ENCODE measurements around the gene ZNF705A. TPM values are rescaled to one million over a fixed set of nuclear protein-coding genes. Genes with fewer than 3 reads are reported as not detected.

Gene ZNF705A
- total and polyA plus RNA-seq, 10 of the 15 experiments (the other 5 are each of a cell fraction or from before 2014, with no cell fraction given), result 0.04 TPM; not detected in 9

- TF ChIP-seq, protein P1, sequence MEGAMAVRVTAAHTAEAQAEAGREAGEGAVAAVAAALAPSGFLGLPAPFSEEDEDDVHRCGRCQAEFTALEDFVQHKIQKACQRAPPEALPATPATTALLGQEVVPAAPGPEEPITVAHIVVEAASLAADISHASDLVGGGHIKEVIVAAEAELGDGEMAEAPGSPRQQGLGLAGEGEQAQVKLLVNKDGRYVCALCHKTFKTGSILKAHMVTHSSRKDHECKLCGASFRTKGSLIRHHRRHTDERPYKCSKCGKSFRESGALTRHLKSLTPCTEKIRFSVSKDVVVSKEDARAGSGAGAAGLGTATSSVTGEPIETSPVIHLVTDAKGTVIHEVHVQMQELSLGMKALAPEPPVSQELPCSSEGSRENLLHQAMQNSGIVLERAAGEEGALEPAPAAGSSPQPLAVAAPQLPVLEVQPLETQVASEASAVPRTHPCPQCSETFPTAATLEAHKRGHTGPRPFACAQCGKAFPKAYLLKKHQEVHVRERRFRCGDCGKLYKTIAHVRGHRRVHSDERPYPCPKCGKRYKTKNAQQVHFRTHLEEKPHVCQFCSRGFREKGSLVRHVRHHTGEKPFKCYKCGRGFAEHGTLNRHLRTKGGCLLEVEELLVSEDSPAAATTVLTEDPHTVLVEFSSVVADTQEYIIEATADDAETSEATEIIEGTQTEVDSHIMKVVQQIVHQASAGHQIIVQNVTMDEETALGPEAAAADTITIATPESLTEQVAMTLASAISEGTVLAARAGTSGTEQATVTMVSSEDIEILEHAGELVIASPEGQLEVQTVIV (IDR thresholded peaks at IDR 0.05; ENCODE audit: borderline replicate concordance, partially characterized antibody), result no peak
- TF ChIP-seq ZNF687 (IDR thresholded peaks at IDR 0.05) (no peak), BCLAF1 (IDR thresholded peaks at IDR 0.05) (no peak), MYC (IDR thresholded peaks at IDR 0.05; ENCODE audit: insufficient read depth, insufficient read length, insufficient replicate concordance, low read length, severe bottlenecking) (no peak), SREBF2 (IDR thresholded peaks at IDR 0.05; ENCODE audit: low read length) (no peak), CREB1 (IDR thresholded peaks at IDR 0.05; ENCODE audit: low read depth) (no peak), ELK1 (IDR thresholded peaks at IDR 0.05; ENCODE audit: low read depth, low read length) (no peak), ZNF207 (IDR thresholded peaks at IDR 0.05; ENCODE audit: borderline replicate concordance) (no peak), MAX (IDR thresholded peaks at IDR 0.05; ENCODE audit: low read depth, low read length) (no peak), JUND (IDR thresholded peaks at IDR 0.05; ENCODE audit: low read depth, low read length) (no peak)
- TF ChIP-seq, protein P2, sequence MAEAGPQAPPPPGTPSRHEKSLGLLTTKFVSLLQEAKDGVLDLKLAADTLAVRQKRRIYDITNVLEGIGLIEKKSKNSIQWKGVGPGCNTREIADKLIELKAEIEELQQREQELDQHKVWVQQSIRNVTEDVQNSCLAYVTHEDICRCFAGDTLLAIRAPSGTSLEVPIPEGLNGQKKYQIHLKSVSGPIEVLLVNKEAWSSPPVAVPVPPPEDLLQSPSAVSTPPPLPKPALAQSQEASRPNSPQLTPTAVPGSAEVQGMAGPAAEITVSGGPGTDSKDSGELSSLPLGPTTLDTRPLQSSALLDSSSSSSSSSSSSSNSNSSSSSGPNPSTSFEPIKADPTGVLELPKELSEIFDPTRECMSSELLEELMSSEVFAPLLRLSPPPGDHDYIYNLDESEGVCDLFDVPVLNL (IDR thresholded peaks at IDR 0.05; ENCODE audit: low read depth, low read length), result no peak
Observed at GRCh38 chr12:8154526-8154925, 2.3 kb upstream of the ZNF705A start (continued).

All from GM12878 (cell line).